ENCODE data around the gene ZNF644. TPM values are rescaled to one million over a fixed set of nuclear protein-coding genes. Genes with fewer than 3 reads are reported as not detected.
"Not testable (repeated sequence)": the region's sequence is repeated elsewhere in the genome, so short reads cannot be mapped to it uniquely, and the experiment has no call there.

The ZNF644 gene
- total RNA-seq, 2 donors from 2014 or later: 36.3 to 54.3 TPM

DNA sequence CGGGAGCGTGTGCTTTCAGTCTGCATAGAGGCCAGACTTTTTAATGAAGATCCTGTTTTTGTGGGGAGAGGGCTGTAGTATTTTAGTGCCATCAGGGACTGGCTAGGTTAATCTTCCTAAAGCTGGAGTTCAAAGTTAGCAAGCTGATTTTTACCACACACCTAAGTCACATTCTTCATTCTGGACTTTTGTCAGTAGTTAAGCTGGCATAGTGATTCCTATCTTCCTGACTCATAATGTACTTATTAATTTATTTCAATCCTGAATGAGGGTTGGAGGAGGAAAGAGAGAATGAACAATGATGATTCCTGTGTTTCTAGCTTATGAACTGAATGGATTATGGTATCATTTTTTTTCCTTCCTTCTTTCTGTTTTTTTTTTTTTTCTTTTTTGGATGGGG lies 24.9 kb upstream of the ZNF644 start:
- TF ChIP-seq, protein P1, sequence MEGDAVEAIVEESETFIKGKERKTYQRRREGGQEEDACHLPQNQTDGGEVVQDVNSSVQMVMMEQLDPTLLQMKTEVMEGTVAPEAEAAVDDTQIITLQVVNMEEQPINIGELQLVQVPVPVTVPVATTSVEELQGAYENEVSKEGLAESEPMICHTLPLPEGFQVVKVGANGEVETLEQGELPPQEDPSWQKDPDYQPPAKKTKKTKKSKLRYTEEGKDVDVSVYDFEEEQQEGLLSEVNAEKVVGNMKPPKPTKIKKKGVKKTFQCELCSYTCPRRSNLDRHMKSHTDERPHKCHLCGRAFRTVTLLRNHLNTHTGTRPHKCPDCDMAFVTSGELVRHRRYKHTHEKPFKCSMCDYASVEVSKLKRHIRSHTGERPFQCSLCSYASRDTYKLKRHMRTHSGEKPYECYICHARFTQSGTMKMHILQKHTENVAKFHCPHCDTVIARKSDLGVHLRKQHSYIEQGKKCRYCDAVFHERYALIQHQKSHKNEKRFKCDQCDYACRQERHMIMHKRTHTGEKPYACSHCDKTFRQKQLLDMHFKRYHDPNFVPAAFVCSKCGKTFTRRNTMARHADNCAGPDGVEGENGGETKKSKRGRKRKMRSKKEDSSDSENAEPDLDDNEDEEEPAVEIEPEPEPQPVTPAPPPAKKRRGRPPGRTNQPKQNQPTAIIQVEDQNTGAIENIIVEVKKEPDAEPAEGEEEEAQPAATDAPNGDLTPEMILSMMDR (IDR thresholded peaks at IDR 0.05): no peak
- TF ChIP-seq POLR2A (IDR thresholded peaks at IDR 0.05) (no peak), POLR2AphosphoS5 (IDR thresholded peaks at IDR 0.05) (no peak)
- intact Hi-C loops (cut with DNase I): no loop called here
- no peaks in the 10 kb centered on the region for H3K36me3 ChIP-seq
- H3K9me3 ChIP-seq: no peaks in the 10 kb centered on the region
- DNase-seq (ENCODE audit: low spot score): no peak
- no peak overlapping the region for H3K27ac ChIP-seq
- no peaks in the 10 kb centered on the region for H3K27me3 ChIP-seq (replicated peaks; ENCODE audit: insufficient read depth)
- no peaks in the 10 kb centered on the region for H3K4me1 ChIP-seq (replicated peaks)
- no peak overlapping the region for H3K4me3 ChIP-seq
- 53% methylated on average over 2 of the region's 2 CpGs for WGBS

DNA sequence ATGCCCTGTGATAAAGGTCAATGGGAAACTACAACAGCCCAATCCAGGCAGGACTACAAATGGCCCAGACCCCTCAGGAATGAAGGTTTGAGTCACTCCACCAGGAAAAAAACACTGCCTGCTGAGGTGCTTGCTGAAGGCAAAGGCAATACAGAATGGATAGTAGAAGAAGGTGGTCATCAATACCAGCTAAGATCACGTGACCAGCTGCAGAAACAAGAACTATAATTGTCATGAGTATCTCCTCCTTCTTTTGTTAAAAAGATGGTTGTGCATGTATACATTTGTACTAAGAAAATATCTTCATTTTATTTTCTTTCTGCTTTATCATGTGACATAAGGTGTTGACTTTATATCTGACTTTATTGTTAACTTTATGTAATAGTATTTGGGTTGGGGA lies 23.4 kb upstream of the ZNF644 start:
- DNase-seq (ENCODE audit: low spot score): no peak
- TF ChIP-seq POLR2AphosphoS5 (IDR thresholded peaks at IDR 0.05): no peak
- TF ChIP-seq, protein P1 (IDR thresholded peaks at IDR 0.05): no peak
- TF ChIP-seq POLR2A (IDR thresholded peaks at IDR 0.05): no peak
- intact Hi-C loops (cut with DNase I): no loop called here
- Histone ChIP-seq H3K4me1 (replicated peaks) (no peaks in the 10 kb centered on the region), H3K27me3 (replicated peaks; ENCODE audit: insufficient read depth) (no peaks in the 10 kb centered on the region), H3K9me3 (no peaks in the 10 kb centered on the region), H3K4me3 (no peak overlapping the region), H3K27ac (no peak overlapping the region), H3K36me3 (no peaks in the 10 kb centered on the region)
- 89% methylated on average over 1 of the region's 1 CpG for whole genome bisulfite sequencing

DNA sequence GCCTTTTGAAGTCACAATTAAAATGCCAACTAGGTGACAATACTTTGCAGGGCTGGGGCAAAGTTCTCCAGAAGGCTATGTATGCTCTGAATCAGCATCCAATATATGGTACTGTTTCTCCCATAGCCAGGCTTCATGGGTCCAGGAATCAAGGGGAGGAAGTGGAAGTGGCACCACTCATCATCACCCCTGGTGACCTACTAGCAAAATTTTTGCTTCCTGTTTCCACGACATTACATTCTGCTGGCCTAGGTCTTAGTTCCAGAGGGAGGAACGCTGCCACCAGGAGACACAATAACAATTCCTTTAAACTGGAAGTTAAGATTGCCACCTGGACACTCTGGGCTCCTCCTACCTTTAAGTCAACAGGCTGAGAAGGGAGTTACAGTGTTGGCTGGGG lies 22.9 kb upstream of the ZNF644 start:
- H3K36me3 ChIP-seq; DNase-seq (ENCODE audit: low spot score): not testable (repeated sequence)
- WGBS: 86% methylated on average over 2 of the region's 2 CpGs

DNA sequence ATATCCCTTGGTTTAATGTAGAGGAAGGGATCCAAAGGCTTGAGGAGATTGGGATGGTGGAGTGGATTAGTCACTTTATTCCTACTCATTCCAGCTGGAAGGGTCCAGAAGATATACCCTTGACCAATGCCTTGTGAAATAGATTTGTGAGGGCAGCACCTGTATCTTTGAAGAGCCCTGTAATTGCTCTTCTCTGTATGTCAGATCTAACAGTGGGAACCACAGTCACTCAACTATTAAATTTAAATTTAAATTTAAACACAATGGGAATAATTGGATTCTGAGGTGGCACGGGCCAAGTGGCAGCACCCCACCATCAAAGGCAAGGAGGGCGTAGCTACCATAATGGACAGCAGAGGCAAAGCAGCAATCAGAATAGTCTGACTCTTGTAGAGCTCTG lies 20.5 kb upstream of the ZNF644 start:
- H3K27ac ChIP-seq; H3K27me3 ChIP-seq (replicated peaks; ENCODE audit: insufficient read depth); H3K36me3 ChIP-seq; H3K9me3 ChIP-seq; DNase-seq (ENCODE audit: low spot score); H3K4me1 ChIP-seq (replicated peaks); H3K4me3 ChIP-seq; intact Hi-C loops (cut with DNase I): not testable (repeated sequence)
- 93% methylated on average over 2 of the region's 2 CpGs for WGBS

More for the DNA sequence above, 22.9 kb upstream of the ZNF644 start:
- H3K9me3 ChIP-seq; H3K27me3 ChIP-seq (replicated peaks; ENCODE audit: insufficient read depth); H3K27ac ChIP-seq; H3K4me3 ChIP-seq; intact Hi-C loops (cut with DNase I); H3K4me1 ChIP-seq (replicated peaks): not testable (repeated sequence)

DNA sequence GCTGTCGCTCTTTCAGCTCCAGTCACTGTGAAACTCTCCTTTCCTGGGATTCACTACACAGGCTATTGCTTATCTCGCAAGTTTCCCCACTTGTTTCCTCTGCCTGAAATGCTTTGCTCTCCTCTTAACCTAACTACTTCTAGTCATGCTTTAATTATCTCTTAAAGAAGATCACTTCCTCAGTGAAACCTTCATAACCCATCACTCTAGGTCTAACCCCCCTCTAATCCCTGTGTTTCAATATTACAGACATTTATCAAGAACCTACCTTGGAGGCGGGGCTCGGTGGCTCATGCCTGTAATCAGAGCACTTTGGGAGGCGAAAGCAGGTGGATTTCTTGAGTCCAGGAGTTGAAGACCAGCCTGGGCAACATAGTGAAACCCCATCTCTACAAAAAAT lies 16.7 kb upstream of the ZNF644 start:
- TF ChIP-seq, protein P1 (IDR thresholded peaks at IDR 0.05): no peak
- TF ChIP-seq POLR2A (IDR thresholded peaks at IDR 0.05) (no peak), POLR2AphosphoS5 (IDR thresholded peaks at IDR 0.05) (no peak)
- Histone ChIP-seq H3K27me3 (replicated peaks; ENCODE audit: insufficient read depth) (no peaks in the 10 kb centered on the region), H3K9me3 (no peaks in the 10 kb centered on the region), H3K4me3 (no peak overlapping the region), H3K36me3 (no peaks in the 10 kb centered on the region), H3K27ac (no peak overlapping the region), H3K4me1 (replicated peaks) (no peaks in the 10 kb centered on the region)
- WGBS: 96% methylated on average over 5 of the region's 5 CpGs
- DNase-seq (ENCODE audit: low spot score): no peak
- intact Hi-C loops (cut with DNase I): no loop called here

DNA sequence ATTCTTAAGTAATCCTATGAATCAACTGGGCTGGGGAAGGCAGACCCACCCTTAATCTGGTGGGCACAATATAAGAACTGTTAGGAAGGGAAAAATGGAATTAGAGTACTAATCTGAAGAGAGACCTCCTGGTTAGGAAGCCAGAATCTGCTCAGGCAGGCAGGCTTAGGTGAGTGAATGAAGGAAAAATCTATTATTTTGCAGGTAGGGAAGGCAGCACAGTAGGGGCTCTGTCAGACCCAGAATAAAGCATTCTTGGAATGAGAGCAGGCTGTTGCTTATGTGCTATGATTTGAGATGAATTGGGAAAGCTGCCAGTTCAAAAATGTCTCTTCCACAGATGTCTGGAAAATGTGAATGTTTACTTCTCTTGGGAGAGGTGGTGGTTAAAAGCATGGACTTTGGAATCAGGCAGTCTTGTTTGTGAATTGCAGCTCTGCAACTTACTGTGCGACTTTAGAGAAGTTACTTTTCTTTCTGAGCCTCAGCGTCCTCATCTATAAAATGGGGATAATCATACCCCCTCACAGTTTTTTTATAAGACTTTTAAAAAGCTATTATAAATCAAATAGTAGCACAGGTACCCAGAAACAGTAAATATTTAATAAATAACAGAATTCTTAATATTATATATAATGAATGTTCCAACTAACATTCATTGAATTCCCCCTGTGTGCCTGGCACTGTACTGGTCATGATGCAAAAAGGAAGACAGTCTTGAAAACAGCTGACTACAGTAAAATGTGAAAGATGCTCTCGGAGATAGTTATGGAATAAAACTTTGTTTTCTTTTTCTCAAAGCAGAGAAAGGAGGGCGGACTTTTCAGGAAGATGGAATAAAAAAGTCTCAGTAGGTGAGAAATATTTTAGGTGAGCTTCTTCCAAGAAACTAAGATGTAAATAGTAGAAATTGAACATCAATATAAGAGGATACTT lies 15.3 kb upstream of the ZNF644 start:
- Histone ChIP-seq H3K9me3 (no peaks in the 10 kb centered on the region), H3K27me3 (replicated peaks; ENCODE audit: insufficient read depth) (no peaks in the 10 kb centered on the region), H3K4me3 (no peak overlapping the region), H3K4me1 (replicated peaks) (no peaks in the 10 kb centered on the region), H3K36me3 (no peaks in the 10 kb centered on the region), H3K27ac (no peak overlapping the region)
- TF ChIP-seq, protein P1 (IDR thresholded peaks at IDR 0.05): no peak
- TF ChIP-seq POLR2AphosphoS5 (IDR thresholded peaks at IDR 0.05) (no peak), POLR2A (IDR thresholded peaks at IDR 0.05) (no peak)
- 75% methylated on average over 4 of the region's 4 CpGs for WGBS
- no peak for DNase-seq (ENCODE audit: low spot score)
- intact Hi-C loops (cut with DNase I): no loop called here

All from prostate gland (tissue), 2 donors.